ENCODE data around the gene WDR7.

WDR7 gene

GRCh38 chr18:56899660-56900059 is 248.5 kb downstream of the WDR7 start:
- no peak for DNase-seq

GRCh38 chr18:56900195-56901094 is 249.3 kb downstream of the WDR7 start:
- no peak for DNase-seq

DNA sequence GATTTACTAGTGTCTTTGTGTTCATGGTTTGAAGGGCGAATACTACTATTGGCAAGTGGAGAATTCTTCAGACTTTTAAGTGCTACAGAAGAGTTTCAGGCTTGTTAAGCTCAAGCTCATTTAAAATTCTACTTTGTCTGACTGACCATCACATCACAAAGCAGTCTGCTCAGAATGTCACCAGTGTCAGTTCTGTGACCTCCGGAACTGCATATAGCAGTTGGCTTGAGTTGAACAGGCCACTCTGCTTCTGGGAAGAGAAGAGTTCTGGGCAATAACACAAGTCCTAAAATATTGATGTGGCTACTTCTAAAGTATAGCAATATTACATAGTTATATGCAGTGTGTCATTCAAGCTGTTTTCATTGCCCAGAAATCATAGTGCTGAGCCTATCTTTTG is 250.8 kb downstream of the WDR7 start:
- DNase-seq = no peak

- no peak for DNase-seq
Measured at GRCh38 chr18:56902653-56903052, 251.5 kb downstream of the WDR7 start.

DNA sequence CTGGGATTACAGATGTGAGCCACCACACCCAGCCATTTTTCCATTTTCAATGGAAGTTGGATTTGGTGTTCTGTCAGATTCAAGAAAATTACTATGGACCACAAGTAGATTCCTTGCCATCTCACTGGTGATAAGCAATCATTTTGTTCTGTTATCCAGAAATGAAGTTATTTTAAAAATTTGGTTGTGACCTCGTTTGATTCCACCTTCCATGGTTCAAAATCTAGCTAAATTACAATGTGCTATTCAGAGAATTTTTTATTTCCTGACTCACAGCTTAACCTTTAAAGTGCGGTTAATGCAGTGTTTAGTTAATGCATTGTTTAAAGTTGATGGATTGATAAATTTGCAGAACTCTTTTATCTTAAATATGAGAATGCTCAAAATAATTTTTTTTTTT is 252.5 kb downstream of the WDR7 start:
- no peak for DNase-seq

DNA sequence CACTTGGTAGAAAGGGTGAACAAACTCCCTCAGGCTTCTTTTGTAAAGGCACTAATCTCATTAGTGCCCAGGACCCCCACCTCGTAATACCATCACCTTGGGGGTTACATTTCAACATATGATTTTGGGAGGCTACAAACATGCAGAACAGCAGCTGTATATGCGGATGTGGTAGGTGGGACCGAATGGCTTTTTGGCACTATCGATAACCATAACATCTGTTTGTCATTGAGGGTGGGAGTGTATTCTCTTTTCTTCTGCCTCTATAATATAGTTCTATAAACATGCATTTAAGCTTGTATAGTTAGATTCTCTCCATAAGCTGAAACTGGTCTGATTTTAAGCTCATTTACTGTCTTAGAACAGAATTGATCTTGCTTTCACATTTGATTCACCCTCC is 256.6 kb downstream of the WDR7 start:
- no peak for DNase-seq

- no peak for DNase-seq
Measured at GRCh38 chr18:56910237-56910636, 259.1 kb downstream of the WDR7 start.

DNA sequence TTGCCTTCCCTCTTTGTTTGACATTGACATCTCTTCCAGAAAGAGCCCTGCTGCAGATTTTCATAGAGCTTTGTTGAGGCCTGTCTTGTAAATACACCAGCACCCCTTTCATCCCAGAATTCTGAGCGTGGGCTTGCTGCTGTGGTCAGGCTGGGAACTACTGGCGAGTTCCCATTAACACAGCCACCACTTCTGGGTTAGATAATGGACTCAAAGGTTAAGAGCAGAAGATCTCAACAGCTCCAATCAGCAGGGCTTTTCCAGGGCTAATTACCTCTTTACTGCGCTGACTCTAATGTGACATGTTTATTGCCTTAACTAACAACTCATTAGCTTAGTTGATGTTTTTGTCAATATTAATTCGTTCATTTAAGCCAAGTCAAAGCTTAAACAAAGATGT is 259.8 kb downstream of the WDR7 start:
- no peak for DNase-seq

- no peak for DNase-seq
Measured at GRCh38 chr18:56913941-56914340, 262.8 kb downstream of the WDR7 start.

DNA sequence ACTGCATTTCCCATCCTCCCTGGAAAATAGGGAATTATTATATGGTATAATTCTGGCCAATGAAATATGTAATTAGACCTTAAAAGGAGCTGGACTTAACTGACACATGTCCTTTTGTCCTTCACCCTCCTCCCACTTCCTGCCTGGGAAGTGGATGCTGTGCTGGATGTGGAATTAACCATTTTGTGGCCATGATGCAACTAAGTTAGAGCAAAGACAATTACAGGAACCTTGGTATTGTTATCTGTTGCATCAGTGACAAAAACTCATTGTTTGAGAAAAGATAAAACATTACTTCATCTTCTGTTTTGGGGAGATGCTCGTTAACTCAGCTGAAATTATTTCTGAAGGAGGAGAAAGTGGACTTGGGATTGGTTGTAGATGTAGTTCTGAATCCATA is 268.0 kb downstream of the WDR7 start:
- no peak for DNase-seq

DNA sequence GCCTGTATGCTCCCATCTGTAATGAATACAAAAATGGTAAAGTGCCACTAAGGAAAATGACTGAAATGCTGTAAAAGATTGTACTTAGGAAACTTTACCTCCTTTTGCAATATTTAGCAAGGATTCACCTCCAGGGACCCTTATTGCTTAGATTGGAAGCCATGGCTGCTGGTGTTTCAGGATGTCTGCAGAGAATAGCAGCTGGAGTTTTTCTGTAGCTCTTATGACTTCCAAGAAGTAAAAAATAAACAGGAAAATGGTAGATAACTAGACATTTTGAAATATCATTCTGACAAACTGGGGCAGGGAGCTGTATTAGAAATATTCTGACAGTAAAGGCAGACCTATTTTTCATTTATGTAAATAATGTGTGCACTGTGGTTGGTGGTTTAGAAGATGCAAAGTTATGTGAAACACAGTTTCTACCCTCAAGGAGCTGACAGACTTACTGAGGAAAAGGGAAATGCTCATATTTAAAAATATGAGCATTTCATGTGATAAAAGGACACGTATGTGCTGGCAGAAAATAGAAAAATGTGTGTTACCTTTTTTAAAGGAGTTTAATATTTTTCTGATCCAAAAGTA is 270.8 kb downstream of the WDR7 start:
- DNase-seq = no peak

DNA sequence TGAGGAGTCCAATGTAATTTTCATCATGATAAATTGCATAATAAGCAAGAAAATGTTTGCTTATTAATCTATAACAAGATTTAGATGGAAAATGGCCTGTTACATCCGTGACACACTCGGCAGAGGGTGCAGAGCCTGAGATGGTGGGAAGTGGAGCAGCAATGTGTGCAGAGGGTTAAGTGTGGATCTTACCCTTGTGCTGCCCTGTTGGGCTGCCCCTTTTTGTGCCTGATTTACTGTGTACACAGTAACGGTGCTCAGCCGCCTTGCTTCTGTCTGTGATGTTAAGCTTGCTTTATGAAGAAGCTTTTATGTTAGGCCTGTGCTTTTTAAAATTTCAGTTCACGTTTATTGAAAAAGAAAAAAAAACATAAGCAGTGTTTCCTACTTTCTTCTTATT is 275.6 kb downstream of the WDR7 start:
- DNase-seq = no peak

- DNase-seq = no peak
Measured at GRCh38 chr18:56927786-56928185, 276.6 kb downstream of the WDR7 start.

GRCh38 chr18:56929886-56930285 is 278.7 kb downstream of the WDR7 start:
- DNase-seq = no peak

DNA sequence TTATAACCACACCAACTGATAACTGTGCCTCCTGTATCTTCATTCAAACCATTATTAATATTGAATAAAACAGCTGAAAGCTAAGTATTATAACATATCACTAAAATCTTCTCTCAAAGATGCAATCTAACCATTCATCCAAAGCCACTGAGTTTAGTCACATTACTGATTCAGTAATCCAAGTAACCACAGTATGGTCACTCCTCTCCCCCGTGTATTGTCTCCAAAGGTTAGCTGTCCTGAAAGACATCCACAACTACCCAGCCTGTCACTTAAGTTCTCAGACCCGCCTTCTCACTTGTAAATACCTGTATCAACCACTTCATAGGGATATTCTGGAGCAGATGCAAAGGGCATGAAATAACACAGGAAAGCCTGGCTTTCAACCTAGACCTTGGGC is 282.3 kb downstream of the WDR7 start:
- no peak for DNase-seq

GRCh38 chr18:56934131-56934530 is 283.0 kb downstream of the WDR7 start:
- no peak for DNase-seq

- DNase-seq = no peak
Measured at GRCh38 chr18:56934906-56935305, 283.7 kb downstream of the WDR7 start.

GRCh38 chr18:56935434-56936040 is 284.4 kb downstream of the WDR7 start:
- no peak for DNase-seq

DNA sequence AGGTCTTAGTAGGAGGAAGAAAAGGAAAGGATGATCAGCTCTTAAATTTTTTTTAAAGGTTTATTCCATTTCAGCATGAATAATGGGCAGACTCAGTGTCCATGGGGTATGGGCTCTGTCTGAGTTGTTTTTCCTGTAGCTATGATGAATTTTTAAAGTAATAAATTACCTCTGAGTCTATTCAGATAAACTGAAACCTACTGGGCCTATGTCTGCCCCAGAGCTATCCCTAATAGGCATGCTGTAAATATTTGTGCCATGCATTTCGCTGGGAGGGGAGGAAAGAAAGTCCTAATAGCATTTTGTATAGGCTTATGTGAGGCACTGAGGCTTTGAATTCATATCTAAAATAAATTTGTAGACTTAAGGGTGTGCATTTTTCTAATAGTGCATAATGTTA is 285.3 kb downstream of the WDR7 start:
- DNase-seq = no peak

- no peak for DNase-seq
Measured at GRCh38 chr18:56937874-56938430, 286.8 kb downstream of the WDR7 start.

DNA sequence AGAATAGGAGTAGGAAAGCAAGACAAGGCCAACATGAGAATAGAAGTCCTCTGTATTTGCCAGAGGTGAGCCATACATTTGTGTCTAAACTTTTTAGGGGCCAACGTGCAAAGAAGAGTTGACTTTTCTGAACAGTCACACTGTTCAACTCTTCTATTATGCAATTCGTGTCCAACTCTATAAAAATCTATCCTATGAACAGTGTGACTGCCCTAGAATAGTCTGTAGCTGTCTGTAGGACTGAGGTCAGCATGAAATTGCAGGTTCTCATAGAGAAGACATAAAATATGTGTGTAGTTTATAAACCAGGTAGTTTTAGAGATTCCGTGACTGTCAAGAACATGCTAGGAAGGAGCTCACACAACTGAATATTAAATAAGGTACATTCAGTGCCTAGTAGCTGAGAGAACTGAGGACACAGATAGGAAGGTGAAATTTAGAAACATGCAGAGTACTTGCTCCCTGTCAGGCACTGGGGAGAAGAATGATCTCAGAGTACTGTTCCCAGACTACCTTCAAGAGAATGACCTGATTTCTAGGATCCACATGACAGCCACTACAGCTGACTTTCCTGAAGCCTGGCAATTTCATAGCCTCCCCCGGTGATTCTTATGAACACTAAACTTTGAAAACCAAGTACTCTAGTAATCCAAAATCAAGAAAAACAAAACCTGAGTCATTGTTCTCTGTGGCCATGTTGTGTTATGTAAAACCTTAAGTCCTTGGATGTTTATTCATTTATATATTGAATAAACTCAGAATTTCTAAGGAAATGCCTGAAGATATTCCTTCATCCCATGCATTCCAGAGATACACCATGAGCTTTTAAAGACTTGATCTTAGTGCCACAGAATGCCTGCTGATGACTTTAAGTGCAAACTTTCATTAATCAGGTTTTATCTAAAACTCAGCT is 294.3 kb downstream of the WDR7 start:
- no peak for DNase-seq

DNA sequence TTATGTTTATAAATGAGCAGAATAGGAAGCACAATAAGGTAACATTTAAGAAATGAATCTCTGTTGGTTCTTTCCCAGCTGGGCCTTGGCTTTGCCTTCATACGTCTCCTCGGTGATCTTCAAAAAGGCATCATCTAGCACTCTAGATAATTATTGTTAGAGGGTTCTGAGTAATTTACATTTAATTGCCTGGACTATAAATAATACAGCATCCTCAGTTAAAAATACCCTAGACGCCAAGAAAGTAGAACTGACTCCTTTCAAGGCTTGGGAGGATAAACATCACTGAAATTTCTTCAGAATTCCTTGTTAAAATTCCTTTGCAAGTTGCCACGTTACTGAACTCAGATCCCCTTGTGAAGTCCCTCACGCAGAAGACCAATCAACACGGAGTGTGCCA is 296.1 kb downstream of the WDR7 start:
- DNase-seq = no peak

DNA sequence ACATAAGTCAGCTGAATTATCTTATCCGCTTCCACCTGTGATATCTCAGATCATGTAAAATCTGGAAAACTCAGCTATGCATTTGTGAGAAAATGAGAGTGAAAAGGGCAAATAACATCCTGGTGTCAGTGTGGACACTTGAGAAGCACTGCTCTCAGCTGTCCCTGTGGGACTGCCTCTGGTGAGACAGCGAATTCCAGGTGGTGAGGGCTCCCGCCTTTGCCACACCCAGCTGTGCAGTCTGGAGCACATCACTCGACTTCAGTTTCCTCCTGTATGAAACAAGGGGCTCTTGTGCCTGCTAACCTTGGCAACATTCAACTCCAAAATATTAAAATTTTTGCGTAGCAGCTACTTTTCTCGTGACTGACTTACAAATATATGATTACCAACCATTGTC is 300.9 kb downstream of the WDR7 start:
- DNase-seq = no peak
